Right renal pelvis (tissue), 4 donors: Measurements from ENCODE around the gene C16orf96. TPM values are rescaled to one million over a fixed set of nuclear protein-coding genes. Genes with fewer than 3 reads are reported as not detected.

Experiments used
- DNase-seq, 4 donors: peaks; one replicate each; pipeline ENCODE4 v3.0.0-alpha.2; 2013; ENCODE audit warnings: low read depth in 4 of 4, low spot score in 3 of 4, missing footprints in 1 of 4
- polyA plus RNA-seq, 4 donors: library from polyadenylated mRNA; unstranded; fragments of 120-200 nt; gene quantifications; one replicate each; pipeline ENCODE4 v1.2.1, GENCODE V29; 2013; ENCODE audit not compliant: insufficient read length in 4 of 4

Gene C16orf96
- polyA plus RNA-seq, 4 donors = 0.17 to 0.33 (median 0.26) TPM

DNA sequence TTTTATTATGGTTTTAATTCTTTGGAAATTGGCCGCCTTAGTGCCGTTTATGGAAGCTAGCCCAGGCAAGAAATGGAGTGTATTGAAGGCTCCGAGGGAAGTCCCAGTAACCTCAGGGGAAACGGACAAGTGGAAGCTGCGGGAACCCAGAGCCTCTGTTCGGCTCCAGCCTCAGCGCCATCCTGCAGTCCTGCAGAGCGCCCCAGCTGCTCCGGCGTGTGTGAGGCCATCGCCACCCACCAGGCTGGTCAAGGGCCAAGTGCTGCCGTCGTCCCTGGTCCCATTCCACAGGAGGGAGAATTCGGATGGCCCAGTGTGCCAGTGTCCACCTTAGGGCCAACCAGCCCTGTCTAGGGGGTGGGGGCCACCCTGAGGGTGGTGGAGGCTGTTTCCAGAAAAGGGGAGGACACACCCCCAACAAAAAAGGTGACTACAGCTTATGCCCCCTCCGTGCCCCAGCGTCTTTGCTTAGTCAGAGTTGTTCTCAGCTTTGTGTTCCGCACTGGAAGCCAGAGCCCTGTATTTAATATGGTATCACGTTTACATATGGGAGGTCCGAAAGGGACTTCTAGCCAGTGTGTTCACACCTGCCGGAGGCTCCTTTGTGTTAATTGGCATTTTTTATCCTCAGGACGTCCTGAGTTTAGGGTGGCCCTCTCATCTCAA, 81.5 kb downstream of the C16orf96 start:
- no peak for DNase-seq

DNA sequence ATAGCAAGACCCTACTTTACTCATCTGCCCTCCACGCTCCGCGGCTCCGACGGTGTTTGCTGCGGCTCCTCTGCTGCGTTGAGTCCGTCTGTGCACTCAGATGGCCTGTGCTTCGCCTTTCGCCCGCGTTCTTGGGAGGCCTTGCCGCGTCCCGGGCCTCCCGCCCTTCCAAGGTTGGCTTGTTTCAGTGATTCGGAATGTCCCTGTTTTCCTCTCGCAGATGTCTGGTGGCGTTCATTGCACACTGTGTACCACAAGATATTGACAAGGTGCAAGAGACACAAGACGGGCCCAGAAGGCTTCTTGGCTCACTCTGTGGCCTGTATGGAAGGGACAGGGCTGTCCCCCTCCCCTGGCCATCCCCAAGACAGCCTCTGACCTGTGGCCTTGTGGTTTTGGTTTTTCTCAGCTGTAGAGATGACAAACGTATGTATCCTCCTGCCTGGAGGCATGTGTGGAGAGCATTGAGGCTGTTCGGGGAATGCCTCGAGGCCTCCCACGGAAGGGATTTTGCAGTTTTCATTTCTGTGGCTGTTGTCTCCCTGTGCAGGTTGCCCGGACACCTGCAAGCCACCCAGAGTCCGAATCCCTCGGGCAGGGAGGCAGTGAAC, 83.9 kb downstream of the C16orf96 start:
- no peak for DNase-seq

DNA sequence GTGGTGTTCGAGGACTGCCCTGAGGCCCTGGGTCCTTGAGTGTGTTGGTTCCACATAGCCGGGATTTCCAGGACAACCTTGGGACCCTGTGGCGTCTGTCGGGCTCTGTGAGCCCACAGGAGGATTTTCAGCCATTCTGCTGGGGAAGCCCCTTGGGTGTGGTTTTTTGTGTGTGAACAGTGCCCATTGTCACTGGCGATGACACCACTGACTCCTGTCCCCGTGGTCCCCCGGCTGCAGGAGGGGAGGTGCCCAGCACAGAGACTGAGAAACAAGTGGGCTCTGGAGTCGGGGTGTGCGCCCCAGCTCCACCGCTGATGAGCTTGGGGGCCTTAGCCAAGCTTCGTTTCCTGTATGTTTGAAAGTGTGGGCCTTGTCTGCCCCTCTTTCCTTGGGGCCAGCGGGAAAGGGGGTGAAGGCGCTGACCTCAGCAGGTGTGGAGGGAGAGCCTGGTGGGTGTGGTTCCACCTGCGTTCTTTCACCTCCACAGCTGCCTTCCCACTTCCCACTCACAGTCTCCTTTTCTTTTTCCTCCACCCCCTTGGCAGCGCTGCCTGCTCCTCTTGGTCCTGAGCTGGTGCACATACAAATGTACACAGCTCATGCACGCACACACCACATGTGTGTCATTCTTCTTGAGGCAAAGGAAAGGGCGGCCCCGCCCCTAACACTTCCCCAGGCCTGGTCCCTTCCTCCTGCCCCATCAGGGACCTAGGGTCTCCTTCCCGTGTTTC, 84.6 kb downstream of the C16orf96 start:
- DNase-seq = no peak

DNA sequence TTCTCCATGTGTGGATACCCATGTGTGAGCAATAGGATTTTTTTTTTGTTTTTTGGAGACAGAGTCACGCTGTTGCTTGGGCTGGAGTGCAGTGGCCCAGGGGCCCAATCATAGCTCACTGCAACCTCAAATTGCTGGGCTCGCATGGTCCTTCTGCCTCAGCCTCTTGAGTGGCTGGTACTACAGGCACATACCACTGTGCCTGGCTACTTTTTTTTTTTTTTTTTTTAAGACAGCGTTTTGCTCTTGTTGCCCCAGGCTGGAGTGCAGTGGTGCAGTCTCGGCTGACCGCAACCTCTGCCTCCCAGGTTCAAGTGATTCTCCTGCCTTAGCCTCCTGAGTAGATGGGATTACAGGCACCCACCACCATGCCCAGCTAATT, 85.2 kb downstream of the C16orf96 start:
- no peak for DNase-seq

DNA sequence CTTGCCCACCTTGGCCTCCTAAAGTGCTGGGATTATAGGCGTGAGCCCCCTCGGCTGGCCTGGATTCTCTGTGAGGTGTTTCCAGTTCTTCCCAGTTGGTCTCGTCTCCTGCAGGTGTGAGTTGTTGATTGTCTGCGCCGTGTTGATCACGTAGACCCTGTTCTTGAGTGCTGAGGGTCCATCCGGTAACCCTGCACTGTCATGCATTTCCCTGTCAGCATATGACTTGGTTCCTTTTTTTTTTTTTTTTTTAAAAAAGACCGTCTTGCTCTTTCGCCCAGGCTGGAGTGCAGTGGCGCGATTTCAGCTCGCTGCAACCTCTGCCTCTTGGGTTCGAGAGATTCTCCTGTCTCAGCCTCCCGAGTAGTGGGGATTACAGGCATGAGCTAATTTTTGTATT, 85.8 kb downstream of the C16orf96 start:
- DNase-seq = no peak

DNA sequence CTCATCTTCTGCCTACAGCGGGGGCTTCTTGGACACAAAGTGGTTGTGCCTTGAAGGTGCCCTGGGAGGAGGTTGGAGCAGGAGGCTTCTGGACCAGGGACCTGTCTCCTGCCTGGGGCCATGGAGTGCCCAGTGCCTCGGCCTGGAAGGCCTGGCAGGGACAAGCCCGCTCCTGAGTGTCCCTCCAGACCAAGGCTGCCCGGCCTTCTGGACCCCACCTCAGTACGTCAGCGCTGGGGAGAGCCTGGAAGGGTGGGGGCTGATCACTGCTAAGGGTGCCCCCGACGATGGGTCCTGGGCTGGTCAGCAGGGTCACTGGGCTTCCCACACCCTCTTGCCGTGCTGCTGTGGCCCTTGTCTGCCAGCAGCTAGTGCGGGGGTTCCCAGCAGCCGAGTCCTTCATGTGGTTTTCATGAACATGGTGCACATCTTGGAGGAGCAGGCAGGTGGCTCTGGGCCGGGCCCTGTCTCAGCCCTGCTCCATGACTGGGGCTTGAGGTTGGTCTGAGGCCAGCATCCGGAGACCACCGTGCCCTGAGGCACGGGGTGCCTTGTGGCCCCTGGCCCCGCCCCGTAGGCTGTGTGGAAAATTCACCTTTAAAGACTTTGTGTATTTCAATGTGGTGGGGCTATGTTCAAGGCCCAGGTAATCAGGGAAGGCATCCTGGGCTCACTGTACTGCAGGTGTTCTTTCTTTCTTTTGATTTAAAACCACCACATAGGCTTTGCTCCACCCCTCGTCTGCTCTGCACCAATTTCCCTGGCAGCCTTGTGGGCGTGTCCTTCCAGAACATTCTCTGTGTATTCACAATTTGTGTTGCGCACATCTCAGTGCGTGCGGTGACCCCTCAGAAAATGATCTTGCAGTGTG, 90.9 kb downstream of the C16orf96 start:
- DNase-seq = no peak

DNA sequence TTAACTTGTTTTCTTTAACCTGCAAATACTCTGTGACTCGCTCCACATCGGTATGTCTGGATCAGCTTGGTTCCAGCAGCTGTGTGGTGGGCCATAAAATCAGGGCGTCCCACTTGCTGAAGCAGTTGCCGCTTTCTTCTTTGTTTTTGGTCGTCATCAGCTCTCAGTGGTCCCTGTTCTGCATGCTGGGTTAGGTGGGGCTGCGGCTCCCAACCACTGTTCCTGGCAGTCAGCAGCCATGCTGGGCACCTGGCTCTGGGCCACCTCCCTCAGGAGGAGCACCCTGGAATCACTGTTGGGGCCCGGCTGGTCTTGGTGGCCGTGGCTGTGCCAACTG, 91.5 kb downstream of the C16orf96 start:
- DNase-seq = no peak

DNA sequence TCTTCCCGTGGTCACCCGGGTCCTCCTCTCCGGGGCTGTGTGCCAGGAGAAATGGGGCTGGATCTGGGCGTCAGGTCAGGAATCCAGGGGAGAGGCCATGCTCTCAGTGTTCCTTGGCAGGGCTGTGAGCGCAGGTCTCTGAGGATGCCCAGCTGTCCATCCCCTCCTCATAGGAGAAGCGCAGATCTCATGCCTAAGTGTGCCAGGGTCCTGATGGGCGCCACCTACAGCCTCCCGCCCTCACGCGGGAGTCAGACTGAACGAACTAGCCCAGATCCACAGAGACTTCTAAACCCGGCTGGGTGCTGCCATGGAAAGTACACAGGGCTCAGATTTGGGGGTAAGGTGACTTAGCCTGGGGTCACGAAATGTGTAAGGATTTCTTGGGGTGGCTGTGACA, 92.8 kb downstream of the C16orf96 start:
- DNase-seq = no peak

DNA sequence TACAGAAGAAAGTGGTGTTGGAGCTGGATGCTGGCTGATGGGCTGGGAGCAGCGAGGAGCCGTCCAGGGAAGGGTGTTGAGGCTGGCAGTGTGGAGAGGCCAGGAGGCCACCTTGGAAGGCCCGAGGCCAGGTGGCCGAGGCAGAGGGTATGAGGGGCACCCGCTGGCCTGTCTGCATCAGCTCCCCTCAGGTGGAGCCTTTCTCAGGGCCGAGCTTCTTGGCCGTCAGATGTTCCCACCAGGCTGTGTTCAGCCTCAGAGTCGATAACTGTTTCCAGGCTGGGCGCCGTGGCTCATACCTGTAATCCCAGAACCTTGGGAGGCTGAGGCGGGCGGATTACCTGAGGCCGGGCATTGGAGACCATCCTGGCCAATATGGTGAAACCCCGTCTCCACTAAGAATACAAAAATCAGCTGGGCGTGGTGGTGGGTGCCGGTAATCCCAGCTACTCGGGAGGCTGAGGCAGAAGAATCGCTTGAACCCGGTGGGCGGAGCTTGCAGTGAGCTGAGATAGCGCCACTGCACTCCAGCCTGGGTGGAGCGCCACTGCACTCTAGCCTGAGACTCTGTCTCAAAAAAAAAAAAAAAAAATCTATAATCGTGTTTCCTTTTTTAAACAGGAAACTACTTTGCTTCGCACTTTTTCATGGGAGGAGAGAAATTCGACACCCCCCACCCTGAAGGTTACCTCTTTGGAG, 93.8 kb downstream of the C16orf96 start:
- DNase-seq = no peak

Other genes starting within 250 kb of the C16orf96 start
- 10 to 100 TPM; 41.2 to 55.1 (median 42.4) TPM for gene GLIS2, start 240.3 kb upstream of the C16orf96 start, polyA plus RNA-seq
- 10 to 100 TPM; 21.4 to 32.2 (median 22.6) TPM for gene PAM16, start 205.0 kb upstream of the C16orf96 start, polyA plus RNA-seq
- 10 to 100 TPM; 43.5 to 74.1 (median 48.2) TPM for gene VASN, start 184.5 kb upstream of the C16orf96 start, polyA plus RNA-seq
- gene CORO7, start 139.7 kb upstream of the C16orf96 start, polyA plus RNA-seq = 10 to 100 TPM; 15.1 to 22.0 (median 16.9) TPM
- 10 to 100 TPM; 37.1 to 41.0 (median 40.1) TPM for gene DNAJA3, start 130.5 kb upstream of the C16orf96 start, polyA plus RNA-seq
- 10 to 100 TPM; 31.2 to 47.1 (median 41.6) TPM for gene NMRAL1, start 81.7 kb upstream of the C16orf96 start, polyA plus RNA-seq
- gene HMOX2, start 79.9 kb upstream of the C16orf96 start, polyA plus RNA-seq = 10 to 100 TPM; 47.2 to 54.9 (median 47.7) TPM
- 10 to 100 TPM; 26.4 to 35.3 (median 31.6) TPM for gene CDIP1, start 17.6 kb upstream of the C16orf96 start, polyA plus RNA-seq
- gene UBALD1, start 58.5 kb downstream of the C16orf96 start, polyA plus RNA-seq = 10 to 100 TPM; 14.4 to 26.8 (median 15.3) TPM
- 10 to 100 TPM; 42.1 to 63.2 (median 47.1) TPM for gene MGRN1, start 68.5 kb downstream of the C16orf96 start, polyA plus RNA-seq
- 10 to 100 TPM; 39.7 to 55.9 (median 43.3) TPM for gene NUDT16L1, start 137.2 kb downstream of the C16orf96 start, polyA plus RNA-seq
- 10 to 100 TPM; 20.8 to 24.0 (median 22.8) TPM for gene ANKS3, start 177.9 kb downstream of the C16orf96 start, polyA plus RNA-seq
- gene DNAAF8, start 178.2 kb downstream of the C16orf96 start, polyA plus RNA-seq = 1 to 10 TPM; 2.1 to 2.5 (median 2.3) TPM
- 10 to 100 TPM; 13.8 to 19.2 (median 16.4) TPM for gene ZNF500, start 210.8 kb downstream of the C16orf96 start, polyA plus RNA-seq
- under 1 TPM in 1 of 4 donors, not detected in 3; 0.18 TPM for gene SEPTIN12, start 232.0 kb downstream of the C16orf96 start, polyA plus RNA-seq
- 10 to 100 TPM in 2 of 4 donors, 1 to 10 TPM in 2; 7.5 to 12.7 (median 10.9) TPM for gene SMIM22, start 239.0 kb downstream of the C16orf96 start, polyA plus RNA-seq
- gene ROGDI, start 246.3 kb downstream of the C16orf96 start, polyA plus RNA-seq = 10 to 100 TPM; 34.8 to 42.1 (median 36.3) TPM